ENCODE data around the gene SEC61A2. TPM values are rescaled to one million over a fixed set of nuclear protein-coding genes. Genes with fewer than 3 reads are reported as not detected.
"Not testable (repeated sequence)": the region's sequence is repeated elsewhere in the genome, so short reads cannot be mapped to it uniquely, and the experiment has no call there.

The SEC61A2 gene
- total RNA-seq: 21.9 and 22.1 TPM in 2 replicates

- intact Hi-C loops (cut with micrococcal nuclease): loop anchor here (1.0 to 10.0 kb wide), 6 partner anchors 17 to 1219 kb away; partner anchors contain the start of genes DHTKD1, NUDT5, SEPHS1 and UPF2
- H3K36me3 Mint-ChIP-seq (ENCODE audit: low read depth): peaks cover 23% of the 10 kb centered on the region
- H3K4me3 Mint-ChIP-seq: peak within 1 kb of the TSS; percentile 94
- H3K4me1 Mint-ChIP-seq (ENCODE audit: low read depth): peaks cover 49% of the 10 kb centered on the region
- peak; percentile 99 for DNase-seq (ENCODE audit: low spot score)
- peak within 1 kb of the TSS; percentile 90 for H3K27ac Mint-ChIP-seq
- H3K9me3 Mint-ChIP-seq: no peaks in the 10 kb centered on the region
- no peaks in the 10 kb centered on the region for H3K27me3 Mint-ChIP-seq (ENCODE audit: insufficient read depth)
Observed at GRCh38 chr10:12129222-12130111, at the start of gene SEC61A2. SEC61A2 (plus strand) TSS chr10:12129677; CDS start chr10:12129788, 111 bp downstream.

- Mint-ChIP-seq H3K9me3 (no peaks in the 10 kb centered on the region), H3K4me3 (no peak overlapping the region), H3K36me3 (ENCODE audit: low read depth) (peaks cover 25% of the 10 kb centered on the region), H3K4me1 (ENCODE audit: low read depth) (peaks cover 5% of the 10 kb centered on the region), H3K27me3 (ENCODE audit: insufficient read depth) (no peaks in the 10 kb centered on the region), H3K27ac (no peak overlapping the region)
- DNase-seq (ENCODE audit: low spot score): no peak
- intact Hi-C loops (cut with micrococcal nuclease): no loop called here
Observed at GRCh38 chr10:12081470-12081869, 48.0 kb upstream of the SEC61A2 start.

GRCh38 chr10:12081879-12082557 lies 47.5 kb upstream of the SEC61A2 start:
- H3K27me3 Mint-ChIP-seq (ENCODE audit: insufficient read depth): no peaks in the 10 kb centered on the region
- H3K36me3 Mint-ChIP-seq (ENCODE audit: low read depth): peaks cover 26% of the 10 kb centered on the region
- no peak for DNase-seq (ENCODE audit: low spot score)
- H3K9me3 Mint-ChIP-seq: no peaks in the 10 kb centered on the region
- intact Hi-C loops (cut with micrococcal nuclease): no loop called here
- peaks cover 5% of the 10 kb centered on the region for H3K4me1 Mint-ChIP-seq (ENCODE audit: low read depth)
- no peak overlapping the region for H3K4me3 Mint-ChIP-seq
- H3K27ac Mint-ChIP-seq: no peak overlapping the region

- DNase-seq (ENCODE audit: low spot score): no peak
- Mint-ChIP-seq H3K27ac (no peak overlapping the region), H3K4me1 (ENCODE audit: low read depth) (no peaks in the 10 kb centered on the region), H3K36me3 (ENCODE audit: low read depth) (peaks cover 47% of the 10 kb centered on the region), H3K9me3 (no peaks in the 10 kb centered on the region), H3K4me3 (no peak overlapping the region), H3K27me3 (ENCODE audit: insufficient read depth) (no peaks in the 10 kb centered on the region)
- intact Hi-C loops (cut with micrococcal nuclease): no loop called here
Observed at GRCh38 chr10:12088919-12089318, 40.6 kb upstream of the SEC61A2 start.

GRCh38 chr10:12091421-12091820 lies 38.1 kb upstream of the SEC61A2 start:
- intact Hi-C loops (cut with micrococcal nuclease): no loop called here
- H3K27me3 Mint-ChIP-seq (ENCODE audit: insufficient read depth): no peaks in the 10 kb centered on the region
- DNase-seq (ENCODE audit: low spot score): no peak
- H3K9me3 Mint-ChIP-seq: no peaks in the 10 kb centered on the region
- no peaks in the 10 kb centered on the region for H3K4me1 Mint-ChIP-seq (ENCODE audit: low read depth)
- no peak overlapping the region for H3K4me3 Mint-ChIP-seq
- H3K27ac Mint-ChIP-seq: no peak overlapping the region
- H3K36me3 Mint-ChIP-seq (ENCODE audit: low read depth): peaks cover 50% of the 10 kb centered on the region

- intact Hi-C loops (cut with micrococcal nuclease); DNase-seq (ENCODE audit: low spot score); H3K9me3 Mint-ChIP-seq; H3K27ac Mint-ChIP-seq; H3K27me3 Mint-ChIP-seq (ENCODE audit: insufficient read depth); H3K4me3 Mint-ChIP-seq; H3K4me1 Mint-ChIP-seq (ENCODE audit: low read depth): not testable (repeated sequence)
- H3K36me3 Mint-ChIP-seq (ENCODE audit: low read depth): peaks cover 42% of the 10 kb centered on the region
Observed at GRCh38 chr10:12097361-12097760, 32.1 kb upstream of the SEC61A2 start.

- Mint-ChIP-seq H3K9me3 (no peaks in the 10 kb centered on the region), H3K27me3 (ENCODE audit: insufficient read depth) (no peaks in the 10 kb centered on the region), H3K4me1 (ENCODE audit: low read depth) (no peaks in the 10 kb centered on the region), H3K4me3 (no peak overlapping the region), H3K36me3 (ENCODE audit: low read depth) (peaks cover 40% of the 10 kb centered on the region), H3K27ac (no peak overlapping the region)
- DNase-seq (ENCODE audit: low spot score): no peak
- intact Hi-C loops (cut with micrococcal nuclease): no loop called here
Observed at GRCh38 chr10:12097791-12098190, 31.7 kb upstream of the SEC61A2 start.

GRCh38 chr10:12098966-12099365 lies 30.5 kb upstream of the SEC61A2 start:
- Mint-ChIP-seq H3K4me3 (no peak overlapping the region), H3K9me3 (no peaks in the 10 kb centered on the region), H3K27ac (no peak overlapping the region), H3K27me3 (ENCODE audit: insufficient read depth) (no peaks in the 10 kb centered on the region), H3K4me1 (ENCODE audit: low read depth) (no peaks in the 10 kb centered on the region), H3K36me3 (ENCODE audit: low read depth) (peaks cover 38% of the 10 kb centered on the region)
- intact Hi-C loops (cut with micrococcal nuclease): no loop called here
- no peak for DNase-seq (ENCODE audit: low spot score)

- no peaks in the 10 kb centered on the region for H3K27me3 Mint-ChIP-seq (ENCODE audit: insufficient read depth)
- DNase-seq (ENCODE audit: low spot score): no peak
- intact Hi-C loops (cut with micrococcal nuclease): no loop called here
- no peaks in the 10 kb centered on the region for H3K4me1 Mint-ChIP-seq (ENCODE audit: low read depth)
- peaks cover 39% of the 10 kb centered on the region for H3K36me3 Mint-ChIP-seq (ENCODE audit: low read depth)
- peak overlapping the region; percentile 40 for H3K27ac Mint-ChIP-seq
- H3K4me3 Mint-ChIP-seq: no peak overlapping the region
- H3K9me3 Mint-ChIP-seq: no peaks in the 10 kb centered on the region
Observed at GRCh38 chr10:12103802-12104201, 25.7 kb upstream of the SEC61A2 start.

GRCh38 chr10:12107781-12108180 lies 21.7 kb upstream of the SEC61A2 start:
- Mint-ChIP-seq H3K27me3 (ENCODE audit: insufficient read depth) (no peaks in the 10 kb centered on the region), H3K4me1 (ENCODE audit: low read depth) (peaks cover 22% of the 10 kb centered on the region), H3K27ac (no peak overlapping the region), H3K9me3 (no peaks in the 10 kb centered on the region), H3K4me3 (no peak overlapping the region), H3K36me3 (ENCODE audit: low read depth) (peaks cover 37% of the 10 kb centered on the region)
- no peak for DNase-seq (ENCODE audit: low spot score)
- intact Hi-C loops (cut with micrococcal nuclease): no loop called here

- H3K27ac Mint-ChIP-seq: peak overlapping the region; percentile 53
- intact Hi-C loops (cut with micrococcal nuclease): no loop called here
- H3K27me3 Mint-ChIP-seq (ENCODE audit: insufficient read depth): no peaks in the 10 kb centered on the region
- no peaks in the 10 kb centered on the region for H3K9me3 Mint-ChIP-seq
- H3K4me1 Mint-ChIP-seq (ENCODE audit: low read depth): peaks cover 29% of the 10 kb centered on the region
- H3K4me3 Mint-ChIP-seq: no peak overlapping the region
- peaks cover 28% of the 10 kb centered on the region for H3K36me3 Mint-ChIP-seq (ENCODE audit: low read depth)
- DNase-seq (ENCODE audit: low spot score): no peak
Observed at GRCh38 chr10:12109286-12109685, 20.2 kb upstream of the SEC61A2 start.

- peaks cover 44% of the 10 kb centered on the region for H3K4me1 Mint-ChIP-seq (ENCODE audit: low read depth)
- no peaks in the 10 kb centered on the region for H3K9me3 Mint-ChIP-seq
- peak overlapping the region; percentile 76 for H3K27ac Mint-ChIP-seq
- no peak for DNase-seq (ENCODE audit: low spot score)
- intact Hi-C loops (cut with micrococcal nuclease): no loop called here
- H3K4me3 Mint-ChIP-seq: peak overlapping the region; percentile 19
- H3K36me3 Mint-ChIP-seq (ENCODE audit: low read depth): peaks cover 27% of the 10 kb centered on the region
- H3K27me3 Mint-ChIP-seq (ENCODE audit: insufficient read depth): no peaks in the 10 kb centered on the region
Observed at GRCh38 chr10:12111528-12111927, 17.9 kb upstream of the SEC61A2 start.

- Mint-ChIP-seq H3K4me3 (no peak overlapping the region), H3K36me3 (ENCODE audit: low read depth) (peaks cover 34% of the 10 kb centered on the region), H3K27ac (peak overlapping the region; percentile 90), H3K9me3 (no peaks in the 10 kb centered on the region), H3K4me1 (ENCODE audit: low read depth) (peaks cover 44% of the 10 kb centered on the region), H3K27me3 (ENCODE audit: insufficient read depth) (no peaks in the 10 kb centered on the region)
- DNase-seq (ENCODE audit: low spot score): no peak
- intact Hi-C loops (cut with micrococcal nuclease): loop anchor here (1.0 to 2.0 kb wide), 3 partner anchors 9 to 877 kb away; partner anchors contain the start of gene SEC61A2
Observed at GRCh38 chr10:12113627-12114026, 15.8 kb upstream of the SEC61A2 start.

Measured in activated T-helper 1 cell treated with anti-CD3 and anti-CD28 coated beads, Interleukin-12 subunit alpha, Interleukin-12 subunit beta, Interleukin-2, Interleukin-4 antibody, amounts not matched to agents 30 ng/mL and 10 ng/mL and 1 ng/mL, durations not matched to agents 14 hours and 24 hours and 36 hours (primary cell).